Peyer's patch (tissue), 4 donors: ENCODE results near the gene DNASE1L1. TPM values are rescaled to one million over a fixed set of nuclear protein-coding genes. Genes with fewer than 3 reads are reported as not detected.
A peak's percentile ranks its signal among the peaks of the same experiment; 100 is the strongest.

Source experiments
- DNase-seq, 3 donors: peaks; one replicate each; pipeline ENCODE4 v3.0.0-alpha.2; 2017 to 2019
- H3K27ac ChIP-seq, 4 donors: fragments of 200-600 bp; sonication (generic); one replicate each; pipeline ENCODE4 v1.5.1; 2016 to 2019
- H3K27me3 ChIP-seq, 2 donors: fragments of 200-600 bp; sonication (generic); one replicate each; pipeline ENCODE4 v1.5.1; 2019
- H3K36me3 ChIP-seq, 3 donors: fragments of 200-600 bp; sonication (generic); one replicate each; pipeline ENCODE4 v1.5.1; 2016 to 2019
- H3K4me1 ChIP-seq, 4 donors: fragments of 200-600 bp; sonication (generic); one replicate each; pipeline ENCODE4 v1.5.1; 2016 to 2019
- H3K4me3 ChIP-seq, 4 donors: fragments of 200-600 bp; sonication (generic); 1 replicate in 3 of 4; 2 replicates in 1 of 4; pipeline ENCODE4 v1.5.1; 2016 to 2019; ENCODE audit warnings: mild to moderate bottlenecking in 1 of 4
- H3K9me3 ChIP-seq, 4 donors: fragments of 200-600 bp; sonication (generic); one replicate each; pipeline ENCODE4 v1.5.1; 2016 to 2019; ENCODE audit warnings: mild to moderate bottlenecking in 1 of 4
- POLR2A ChIP-seq, 2 donors: fragments of 450-650 bp; IDR thresholded peaks; one replicate each; pipeline ENCODE4 v1.5.1; 2017; ENCODE audit warnings: antibody characterized with exemption in 2 of 2, mild to moderate bottlenecking in 2 of 2, moderate library complexity in 2 of 2
- total RNA-seq, 4 donors: library from RNA; depleted of rRNA; stranded (reverse); fragments of >200 nt; gene quantifications; one replicate each; pipeline ENCODE4 v1.1.0, GENCODE V29; 2016
- TF ChIP-seq, protein P1 (sequence below), 6 experiments: fragments of 450-650 bp in 4 of 6; fragments of 200-600 bp in 2 of 6; sonication (generic) in 1 of 6; IDR thresholded peaks; one replicate each; pipeline ENCODE4 v1.5.1; 2017 to 2019; ENCODE audit warnings: antibody characterized with exemption in 6 of 6, mild to moderate bottlenecking in 3 of 6, moderate library complexity in 1 of 6

The DNASE1L1 gene
- total RNA-seq, 4 donors from 2014 or later, result 23.9 to 41.2 (median 32.2) TPM

DNA sequence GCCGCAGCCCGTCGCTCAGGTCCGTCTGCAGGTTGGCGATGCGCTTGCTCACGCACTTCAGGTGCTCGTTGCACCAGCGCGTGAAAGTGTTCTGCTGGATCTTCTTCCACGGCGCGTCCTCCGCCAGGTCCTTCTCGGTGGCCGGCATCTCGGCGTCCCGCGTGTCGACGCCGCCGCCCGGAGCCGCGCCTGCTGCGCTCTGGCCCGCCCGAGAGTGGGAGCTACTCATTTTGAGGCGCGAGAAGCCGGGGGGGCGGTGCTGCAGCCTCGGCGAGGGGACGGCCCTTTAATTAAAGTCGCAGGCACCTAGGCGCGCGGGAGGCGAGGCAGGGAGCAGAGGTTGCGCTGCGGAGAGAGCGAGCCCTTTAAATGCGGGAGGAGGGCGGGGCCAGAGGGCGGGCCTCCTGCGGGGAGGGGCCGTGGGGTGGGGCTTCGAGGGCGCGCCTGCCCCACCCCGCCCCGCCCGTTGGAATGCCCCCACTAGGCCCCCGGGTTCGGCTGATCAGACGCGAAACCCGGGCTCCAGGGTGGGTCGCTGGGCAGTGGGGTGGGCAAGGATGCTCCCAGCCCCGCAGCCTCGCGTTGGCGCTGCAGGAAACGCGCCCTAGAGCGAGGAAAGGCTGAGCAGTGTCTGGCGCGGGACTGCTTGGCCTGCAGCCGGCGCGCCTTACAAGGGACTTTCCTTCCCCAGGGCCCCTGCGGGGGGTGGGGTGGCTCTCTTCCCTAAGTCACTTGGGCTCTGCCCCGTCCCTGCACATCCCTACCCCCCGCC lies 37.9 kb downstream of the DNASE1L1 start:
- Histone ChIP-seq H3K4me1 (peaks cover 0 to 25% (median 8%) of the 10 kb centered on the region in 4 donors), H3K27ac (peak overlapping the region; percentile 83 to 97 (median 87))
- TF ChIP-seq POLR2A (IDR thresholded peaks at IDR 0.05), result peak; percentile 82 to 84
- TF ChIP-seq, protein P1, sequence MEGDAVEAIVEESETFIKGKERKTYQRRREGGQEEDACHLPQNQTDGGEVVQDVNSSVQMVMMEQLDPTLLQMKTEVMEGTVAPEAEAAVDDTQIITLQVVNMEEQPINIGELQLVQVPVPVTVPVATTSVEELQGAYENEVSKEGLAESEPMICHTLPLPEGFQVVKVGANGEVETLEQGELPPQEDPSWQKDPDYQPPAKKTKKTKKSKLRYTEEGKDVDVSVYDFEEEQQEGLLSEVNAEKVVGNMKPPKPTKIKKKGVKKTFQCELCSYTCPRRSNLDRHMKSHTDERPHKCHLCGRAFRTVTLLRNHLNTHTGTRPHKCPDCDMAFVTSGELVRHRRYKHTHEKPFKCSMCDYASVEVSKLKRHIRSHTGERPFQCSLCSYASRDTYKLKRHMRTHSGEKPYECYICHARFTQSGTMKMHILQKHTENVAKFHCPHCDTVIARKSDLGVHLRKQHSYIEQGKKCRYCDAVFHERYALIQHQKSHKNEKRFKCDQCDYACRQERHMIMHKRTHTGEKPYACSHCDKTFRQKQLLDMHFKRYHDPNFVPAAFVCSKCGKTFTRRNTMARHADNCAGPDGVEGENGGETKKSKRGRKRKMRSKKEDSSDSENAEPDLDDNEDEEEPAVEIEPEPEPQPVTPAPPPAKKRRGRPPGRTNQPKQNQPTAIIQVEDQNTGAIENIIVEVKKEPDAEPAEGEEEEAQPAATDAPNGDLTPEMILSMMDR (IDR thresholded peaks at IDR 0.05), result no peak

GRCh38 chrX:154370300-154371016 lies 38.6 kb downstream of the DNASE1L1 start:
- H3K9me3 ChIP-seq, result no peaks in the 10 kb centered on the region
- H3K4me3 ChIP-seq, result peak overlapping the region; percentile 46 to 79 (median 62)
- no peak for DNase-seq
- peak overlapping the region; percentile 83 to 92 (median 87) for H3K27ac ChIP-seq
- TF ChIP-seq, protein P1 (IDR thresholded peaks at IDR 0.05), result no peak
- no peak for TF ChIP-seq POLR2A (IDR thresholded peaks at IDR 0.05)
- H3K4me1 ChIP-seq, result peaks cover 0 to 25% (median 8%) of the 10 kb centered on the region in 4 donors
- no peaks in the 10 kb centered on the region for H3K36me3 ChIP-seq
- no peaks in the 10 kb centered on the region for H3K27me3 ChIP-seq

More for the DNA sequence above, 37.9 kb downstream of the DNASE1L1 start:
- Histone ChIP-seq H3K4me3 (peak overlapping the region; percentile 46 to 79 (median 62)), H3K9me3 (no peaks in the 10 kb centered on the region), H3K27me3 (no peaks in the 10 kb centered on the region), H3K36me3 (no peaks in the 10 kb centered on the region)
- DNase-seq, result peak; percentile 84 to 97 (median 95)

GRCh38 chrX:154369449-154370299 lies 39.4 kb downstream of the DNASE1L1 start:
- Histone ChIP-seq H3K4me3 (peak overlapping the region; percentile 46 to 79 (median 62)), H3K9me3 (no peaks in the 10 kb centered on the region), H3K27ac (peak overlapping the region; percentile 83 to 92 (median 87)), H3K27me3 (no peaks in the 10 kb centered on the region), H3K4me1 (peaks cover 0 to 23% (median 8%) of the 10 kb centered on the region in 4 donors), H3K36me3 (no peaks in the 10 kb centered on the region)
- no peak for TF ChIP-seq POLR2A (IDR thresholded peaks at IDR 0.05)
- TF ChIP-seq, protein P1 (IDR thresholded peaks at IDR 0.05), result no peak
- peak in 2 of 3 donors; percentile 73 to 74 for DNase-seq

DNA sequence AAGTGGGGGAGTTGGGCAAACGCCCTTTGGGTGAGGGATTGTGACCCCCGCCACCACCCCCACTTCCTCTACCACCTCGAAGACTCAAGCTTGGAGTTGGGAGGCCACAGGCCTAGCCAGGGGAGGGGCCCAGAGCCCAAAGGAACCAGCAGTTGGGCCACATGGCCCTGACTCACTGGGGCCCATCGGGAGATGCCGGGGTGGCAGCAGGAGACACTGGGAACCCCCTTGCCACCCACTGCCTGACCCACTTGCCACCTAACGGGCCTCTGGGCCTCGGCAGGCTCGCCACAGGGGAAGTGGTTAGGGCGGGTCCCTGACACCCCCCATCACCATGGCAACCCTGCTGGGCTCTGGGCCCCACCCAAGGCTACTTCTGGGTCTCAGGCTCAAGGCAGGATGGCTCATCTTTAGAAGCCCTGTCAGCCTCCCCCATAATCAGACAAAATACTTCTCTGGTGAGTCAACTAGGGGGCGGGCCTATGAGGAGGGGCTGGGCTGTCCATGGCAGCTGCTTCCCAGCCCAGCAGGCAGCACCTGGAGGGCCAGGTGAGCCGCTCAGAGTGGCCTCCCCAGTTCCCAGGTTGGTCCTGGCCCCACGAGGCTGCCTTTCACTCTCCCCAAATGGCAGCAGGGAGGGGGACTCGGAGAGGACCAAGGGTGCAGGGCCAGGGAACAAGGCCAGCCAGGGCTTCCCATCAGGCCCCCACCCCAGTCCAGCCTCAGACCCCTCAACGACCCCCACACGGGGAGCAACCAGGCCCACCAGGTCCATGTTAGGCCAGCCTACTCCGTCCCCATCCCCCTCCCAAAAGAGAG lies 40.2 kb downstream of the DNASE1L1 start:
- peak overlapping the region; percentile 83 to 92 (median 87) for H3K27ac ChIP-seq
- no peaks in the 10 kb centered on the region for H3K9me3 ChIP-seq
- H3K36me3 ChIP-seq, result peaks cover 0 to 5% (median 0%) of the 10 kb centered on the region in 3 donors
- H3K27me3 ChIP-seq, result no peaks in the 10 kb centered on the region
- TF ChIP-seq, protein P1 (IDR thresholded peaks at IDR 0.05), result no peak
- peaks cover 0 to 16% (median 6%) of the 10 kb centered on the region in 4 donors for H3K4me1 ChIP-seq
- DNase-seq, result peak; percentile 56 to 93 (median 87)
- H3K4me3 ChIP-seq, result peak overlapping the region; percentile 45 to 79 (median 62)
